Measurements from ENCODE around the gene RAB3A. TPM values are rescaled to one million over a fixed set of nuclear protein-coding genes. Genes with fewer than 3 reads are reported as not detected.

The RAB3A gene
- total and polyA plus RNA-seq, 9 of the 15 experiments (the other 6 are each of a cell fraction or from before 2014, with no cell fraction given) = 0.17 to 5.1 (median 0.90) TPM; not detected in 1

DNA sequence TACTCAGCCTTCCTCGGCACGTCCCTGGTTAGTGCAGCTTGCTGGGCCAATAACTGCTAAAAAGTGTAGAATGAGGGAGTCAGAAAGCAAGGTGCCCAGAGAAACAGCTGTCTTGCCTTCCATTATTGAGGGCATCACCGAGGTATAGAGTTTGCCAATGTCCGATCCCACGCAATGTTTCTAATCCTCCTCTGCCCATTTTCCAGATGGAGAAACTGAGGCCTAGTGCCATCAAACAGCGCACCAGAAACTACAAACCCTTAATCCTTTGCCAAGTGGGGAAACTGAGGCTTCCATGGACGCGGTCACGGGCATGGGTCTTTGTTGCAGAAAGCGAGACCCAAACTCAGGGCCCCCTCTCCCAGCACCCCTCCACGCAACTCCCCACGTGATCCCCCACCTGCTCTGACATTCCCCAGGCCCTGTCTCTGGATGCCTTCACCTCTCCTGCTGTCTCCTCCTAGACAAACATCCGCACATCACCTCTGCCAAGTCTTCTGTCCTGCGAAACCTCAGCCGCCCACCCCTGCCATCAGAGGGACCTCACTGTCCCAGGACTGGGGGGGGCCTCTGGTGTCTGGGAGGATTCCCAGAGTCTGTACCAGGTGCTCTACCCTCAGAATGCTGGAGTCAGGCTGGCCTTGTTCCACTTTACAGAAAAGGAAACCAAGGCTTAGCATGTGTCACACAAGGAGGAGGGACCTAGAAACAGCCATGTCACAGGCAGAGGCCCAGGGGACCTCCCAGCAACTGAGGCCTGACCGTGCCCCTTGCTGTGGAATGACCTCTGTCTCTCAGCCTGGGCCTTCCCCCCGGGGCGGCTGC lies 23.3 kb upstream of the RAB3A start (continued):
- TF ChIP-seq, protein P1, sequence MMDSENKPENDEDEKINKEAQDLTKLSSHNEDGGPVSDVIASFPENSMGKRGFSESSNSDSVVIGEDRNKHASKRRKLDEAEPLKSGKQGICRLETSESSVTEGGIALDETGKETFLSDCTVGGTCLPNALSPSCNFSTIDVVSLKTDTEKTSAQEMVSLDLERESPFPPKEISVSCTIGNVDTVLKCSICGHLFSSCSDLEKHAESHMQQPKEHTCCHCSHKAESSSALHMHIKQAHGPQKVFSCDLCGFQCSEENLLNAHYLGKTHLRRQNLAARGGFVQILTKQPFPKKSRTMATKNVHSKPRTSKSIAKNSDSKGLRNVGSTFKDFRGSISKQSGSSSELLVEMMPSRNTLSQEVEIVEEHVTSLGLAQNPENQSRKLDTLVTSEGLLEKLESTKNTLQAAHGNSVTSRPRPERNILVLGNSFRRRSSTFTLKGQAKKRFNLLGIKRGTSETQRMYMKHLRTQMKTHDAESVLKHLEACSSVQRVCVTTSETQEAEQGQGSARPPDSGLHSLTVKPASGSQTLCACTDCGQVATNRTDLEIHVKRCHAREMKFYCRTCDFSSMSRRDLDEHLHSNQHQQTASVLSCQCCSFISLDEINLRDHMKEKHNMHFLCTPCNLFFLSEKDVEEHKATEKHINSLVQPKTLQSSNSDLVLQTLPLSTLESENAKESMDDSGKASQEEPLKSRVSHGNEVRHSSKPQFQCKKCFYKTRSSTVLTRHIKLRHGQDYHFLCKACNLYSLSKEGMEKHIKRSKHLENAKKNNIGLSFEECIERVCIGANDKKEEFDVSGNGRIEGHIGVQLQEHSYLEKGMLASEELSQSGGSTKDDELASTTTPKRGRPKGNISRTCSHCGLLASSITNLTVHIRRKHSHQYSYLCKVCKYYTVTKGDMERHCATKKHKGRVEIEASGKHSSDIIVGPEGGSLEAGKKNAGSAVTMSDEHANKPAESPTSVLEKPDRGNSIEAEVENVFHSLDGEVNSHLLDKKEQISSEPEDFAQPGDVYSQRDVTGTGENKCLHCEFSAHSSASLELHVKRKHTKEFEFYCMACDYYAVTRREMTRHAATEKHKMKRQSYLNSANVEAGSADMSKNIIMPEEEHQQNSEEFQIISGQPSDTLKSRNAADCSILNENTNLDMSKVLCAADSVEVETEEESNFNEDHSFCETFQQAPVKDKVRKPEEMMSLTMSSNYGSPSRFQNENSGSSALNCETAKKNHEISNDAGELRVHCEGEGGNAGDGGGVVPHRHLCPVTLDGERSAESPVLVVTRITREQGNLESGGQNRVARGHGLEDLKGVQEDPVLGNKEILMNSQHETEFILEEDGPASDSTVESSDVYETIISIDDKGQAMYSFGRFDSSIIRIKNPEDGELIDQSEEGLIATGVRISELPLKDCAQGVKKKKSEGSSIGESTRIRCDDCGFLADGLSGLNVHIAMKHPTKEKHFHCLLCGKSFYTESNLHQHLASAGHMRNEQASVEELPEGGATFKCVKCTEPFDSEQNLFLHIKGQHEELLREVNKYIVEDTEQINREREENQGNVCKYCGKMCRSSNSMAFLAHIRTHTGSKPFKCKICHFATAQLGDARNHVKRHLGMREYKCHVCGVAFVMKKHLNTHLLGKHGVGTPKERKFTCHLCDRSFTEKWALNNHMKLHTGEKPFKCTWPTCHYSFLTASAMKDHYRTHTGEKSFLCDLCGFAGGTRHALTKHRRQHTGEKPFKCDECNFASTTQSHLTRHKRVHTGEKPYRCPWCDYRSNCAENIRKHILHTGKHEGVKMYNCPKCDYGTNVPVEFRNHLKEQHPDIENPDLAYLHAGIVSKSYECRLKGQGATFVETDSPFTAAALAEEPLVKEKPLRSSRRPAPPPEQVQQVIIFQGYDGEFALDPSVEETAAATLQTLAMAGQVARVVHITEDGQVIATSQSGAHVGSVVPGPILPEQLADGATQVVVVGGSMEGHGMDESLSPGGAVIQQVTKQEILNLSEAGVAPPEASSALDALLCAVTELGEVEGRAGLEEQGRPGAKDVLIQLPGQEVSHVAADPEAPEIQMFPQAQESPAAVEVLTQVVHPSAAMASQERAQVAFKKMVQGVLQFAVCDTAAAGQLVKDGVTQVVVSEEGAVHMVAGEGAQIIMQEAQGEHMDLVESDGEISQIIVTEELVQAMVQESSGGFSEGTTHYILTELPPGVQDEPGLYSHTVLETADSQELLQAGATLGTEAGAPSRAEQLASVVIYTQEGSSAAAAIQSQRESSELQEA (IDR thresholded peaks at IDR 0.05; ENCODE audit: low read depth) = no peak
- TF ChIP-seq YBX1 (IDR thresholded peaks at IDR 0.05) = no peak
- no peak for TF ChIP-seq RBM39 (optimal IDR thresholded peaks at IDR 0.05; ENCODE audit: low read depth, low read length)
- no peak for TF ChIP-seq ZNF644 (tag; IDR thresholded peaks at IDR 0.05; ENCODE audit: low read depth)
- TF ChIP-seq, protein P2, sequence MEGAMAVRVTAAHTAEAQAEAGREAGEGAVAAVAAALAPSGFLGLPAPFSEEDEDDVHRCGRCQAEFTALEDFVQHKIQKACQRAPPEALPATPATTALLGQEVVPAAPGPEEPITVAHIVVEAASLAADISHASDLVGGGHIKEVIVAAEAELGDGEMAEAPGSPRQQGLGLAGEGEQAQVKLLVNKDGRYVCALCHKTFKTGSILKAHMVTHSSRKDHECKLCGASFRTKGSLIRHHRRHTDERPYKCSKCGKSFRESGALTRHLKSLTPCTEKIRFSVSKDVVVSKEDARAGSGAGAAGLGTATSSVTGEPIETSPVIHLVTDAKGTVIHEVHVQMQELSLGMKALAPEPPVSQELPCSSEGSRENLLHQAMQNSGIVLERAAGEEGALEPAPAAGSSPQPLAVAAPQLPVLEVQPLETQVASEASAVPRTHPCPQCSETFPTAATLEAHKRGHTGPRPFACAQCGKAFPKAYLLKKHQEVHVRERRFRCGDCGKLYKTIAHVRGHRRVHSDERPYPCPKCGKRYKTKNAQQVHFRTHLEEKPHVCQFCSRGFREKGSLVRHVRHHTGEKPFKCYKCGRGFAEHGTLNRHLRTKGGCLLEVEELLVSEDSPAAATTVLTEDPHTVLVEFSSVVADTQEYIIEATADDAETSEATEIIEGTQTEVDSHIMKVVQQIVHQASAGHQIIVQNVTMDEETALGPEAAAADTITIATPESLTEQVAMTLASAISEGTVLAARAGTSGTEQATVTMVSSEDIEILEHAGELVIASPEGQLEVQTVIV (CRISPR knock-in tag; IDR thresholded peaks at IDR 0.05; ENCODE audit: borderline replicate concordance) = no peak
- no peak for TF ChIP-seq NR2F6 (CRISPR knock-in tag; IDR thresholded peaks at IDR 0.05)
- TF ChIP-seq, protein P3, sequence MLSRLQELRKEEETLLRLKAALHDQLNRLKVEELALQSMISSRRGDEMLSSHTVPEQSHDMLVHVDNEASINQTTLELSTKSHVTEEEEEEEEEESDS (CRISPR knock-in tag; IDR thresholded peaks at IDR 0.05) = no peak
- no peak for TF ChIP-seq BACH1 (tag; IDR thresholded peaks at IDR 0.05)
- TF ChIP-seq, protein P4, sequence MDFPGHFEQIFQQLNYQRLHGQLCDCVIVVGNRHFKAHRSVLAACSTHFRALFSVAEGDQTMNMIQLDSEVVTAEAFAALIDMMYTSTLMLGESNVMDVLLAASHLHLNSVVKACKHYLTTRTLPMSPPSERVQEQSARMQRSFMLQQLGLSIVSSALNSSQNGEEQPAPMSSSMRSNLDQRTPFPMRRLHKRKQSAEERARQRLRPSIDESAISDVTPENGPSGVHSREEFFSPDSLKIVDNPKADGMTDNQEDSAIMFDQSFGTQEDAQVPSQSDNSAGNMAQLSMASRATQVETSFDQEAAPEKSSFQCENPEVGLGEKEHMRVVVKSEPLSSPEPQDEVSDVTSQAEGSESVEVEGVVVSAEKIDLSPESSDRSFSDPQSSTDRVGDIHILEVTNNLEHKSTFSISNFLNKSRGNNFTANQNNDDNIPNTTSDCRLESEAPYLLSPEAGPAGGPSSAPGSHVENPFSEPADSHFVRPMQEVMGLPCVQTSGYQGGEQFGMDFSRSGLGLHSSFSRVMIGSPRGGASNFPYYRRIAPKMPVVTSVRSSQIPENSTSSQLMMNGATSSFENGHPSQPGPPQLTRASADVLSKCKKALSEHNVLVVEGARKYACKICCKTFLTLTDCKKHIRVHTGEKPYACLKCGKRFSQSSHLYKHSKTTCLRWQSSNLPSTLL (IDR thresholded peaks at IDR 0.05) = no peak
- 0 out of 2 replicates have a peak, but pooled peaks have one; percentile 34 for TF ChIP-seq CBX1 (IDR thresholded peaks at IDR 0.05; ENCODE audit: low read depth)
- TF ChIP-seq, protein P5, sequence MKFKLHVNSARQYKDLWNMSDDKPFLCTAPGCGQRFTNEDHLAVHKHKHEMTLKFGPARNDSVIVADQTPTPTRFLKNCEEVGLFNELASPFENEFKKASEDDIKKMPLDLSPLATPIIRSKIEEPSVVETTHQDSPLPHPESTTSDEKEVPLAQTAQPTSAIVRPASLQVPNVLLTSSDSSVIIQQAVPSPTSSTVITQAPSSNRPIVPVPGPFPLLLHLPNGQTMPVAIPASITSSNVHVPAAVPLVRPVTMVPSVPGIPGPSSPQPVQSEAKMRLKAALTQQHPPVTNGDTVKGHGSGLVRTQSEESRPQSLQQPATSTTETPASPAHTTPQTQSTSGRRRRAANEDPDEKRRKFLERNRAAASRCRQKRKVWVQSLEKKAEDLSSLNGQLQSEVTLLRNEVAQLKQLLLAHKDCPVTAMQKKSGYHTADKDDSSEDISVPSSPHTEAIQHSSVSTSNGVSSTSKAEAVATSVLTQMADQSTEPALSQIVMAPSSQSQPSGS (CRISPR knock-in tag; IDR thresholded peaks at IDR 0.05) = no peak
- TF ChIP-seq POU5F1 (IDR thresholded peaks at IDR 0.05; ENCODE audit: borderline replicate concordance, low read depth, low read length, partially characterized antibody) = no peak
